Measurements from ENCODE around the gene KLF12.

KLF12 gene

GRCh38 chr13:74162782-74163181, 28.6 kb upstream of the KLF12 start:
- Histone ChIP-seq H2AFZ (ENCODE audit: low read depth) (no peak overlapping the region), H3K36me3 (ENCODE audit: insufficient read depth) (no peaks in the 10 kb centered on the region), H3K4me3 (IDR thresholded peaks at IDR 0.05; ENCODE audit: insufficient read depth, low read depth, low read length) (no peak overlapping the region), H3K4me1 (ENCODE audit: low read depth, poor library complexity, severe bottlenecking) (no peaks in the 10 kb centered on the region), H3K9ac (no peak overlapping the region), H3K4me2 (no peak overlapping the region), H4K20me1 (ENCODE audit: insufficient read depth) (no peaks in the 10 kb centered on the region), H3K27me3 (ENCODE audit: insufficient read depth, low read depth) (no peaks in the 10 kb centered on the region), H3K79me2 (ENCODE audit: insufficient read depth, low read depth) (no peaks in the 10 kb centered on the region), H3K27ac (no peak overlapping the region)
- TF ChIP-seq CTCF (conservative IDR thresholded peaks at IDR 0.05; ENCODE audit: low read depth, low read length), result no peak

GRCh38 chr13:74162135-74162534, 27.9 kb upstream of the KLF12 start:
- no peak overlapping the region for H3K27ac ChIP-seq
- no peaks in the 10 kb centered on the region for H3K4me1 ChIP-seq (ENCODE audit: low read depth, poor library complexity, severe bottlenecking)
- H3K79me2 ChIP-seq (ENCODE audit: insufficient read depth, low read depth), result no peaks in the 10 kb centered on the region
- no peak overlapping the region for H3K4me3 ChIP-seq (IDR thresholded peaks at IDR 0.05; ENCODE audit: insufficient read depth, low read depth, low read length)
- no peaks in the 10 kb centered on the region for H3K27me3 ChIP-seq (ENCODE audit: insufficient read depth, low read depth)
- H2AFZ ChIP-seq (ENCODE audit: low read depth), result no peak overlapping the region
- no peak for TF ChIP-seq CTCF (conservative IDR thresholded peaks at IDR 0.05; ENCODE audit: low read depth, low read length)
- H3K9ac ChIP-seq, result no peak overlapping the region
- H3K4me2 ChIP-seq, result no peak overlapping the region
- no peaks in the 10 kb centered on the region for H3K36me3 ChIP-seq (ENCODE audit: insufficient read depth)
- no peaks in the 10 kb centered on the region for H4K20me1 ChIP-seq (ENCODE audit: insufficient read depth)

- no peak overlapping the region for H3K4me2 ChIP-seq
- no peak for TF ChIP-seq CTCF (conservative IDR thresholded peaks at IDR 0.05; ENCODE audit: low read depth, low read length)
- H3K4me3 ChIP-seq (IDR thresholded peaks at IDR 0.05; ENCODE audit: insufficient read depth, low read depth, low read length), result no peak overlapping the region
Observed at GRCh38 chr13:74158571-74159352, 24.6 kb upstream of the KLF12 start.

GRCh38 chr13:74158028-74158427, 23.8 kb upstream of the KLF12 start:
- H3K27me3 ChIP-seq (ENCODE audit: insufficient read depth, low read depth), result no peaks in the 10 kb centered on the region
- no peak overlapping the region for H2AFZ ChIP-seq (ENCODE audit: low read depth)
- no peak overlapping the region for H3K4me2 ChIP-seq
- TF ChIP-seq CTCF (conservative IDR thresholded peaks at IDR 0.05; ENCODE audit: low read depth, low read length), result no peak
- no peak overlapping the region for H3K27ac ChIP-seq
- no peaks in the 10 kb centered on the region for H3K36me3 ChIP-seq (ENCODE audit: insufficient read depth)
- H3K79me2 ChIP-seq (ENCODE audit: insufficient read depth, low read depth), result no peaks in the 10 kb centered on the region
- H4K20me1 ChIP-seq (ENCODE audit: insufficient read depth), result no peaks in the 10 kb centered on the region
- H3K9ac ChIP-seq, result no peak overlapping the region
- no peaks in the 10 kb centered on the region for H3K4me1 ChIP-seq (ENCODE audit: low read depth, poor library complexity, severe bottlenecking)
- H3K4me3 ChIP-seq (IDR thresholded peaks at IDR 0.05; ENCODE audit: insufficient read depth, low read depth, low read length), result no peak overlapping the region

More at GRCh38 chr13:74158571-74159352, 24.6 kb upstream of the KLF12 start:
- Histone ChIP-seq H2AFZ (ENCODE audit: low read depth) (no peak overlapping the region), H3K4me1 (ENCODE audit: low read depth, poor library complexity, severe bottlenecking) (no peaks in the 10 kb centered on the region), H3K27me3 (ENCODE audit: insufficient read depth, low read depth) (no peaks in the 10 kb centered on the region), H3K79me2 (ENCODE audit: insufficient read depth, low read depth) (no peaks in the 10 kb centered on the region), H3K9ac (no peak overlapping the region), H3K27ac (no peak overlapping the region), H4K20me1 (ENCODE audit: insufficient read depth) (no peaks in the 10 kb centered on the region), H3K36me3 (ENCODE audit: insufficient read depth) (no peaks in the 10 kb centered on the region)
